ENCODE results near the gene LIPJ.
A peak's percentile ranks its signal among the peaks of the same experiment; 100 is the strongest.

LIPJ gene

GRCh38 chr10:88555190-88555908 lies 31.2 kb upstream of the LIPJ start:
- TF ChIP-seq, protein P1, sequence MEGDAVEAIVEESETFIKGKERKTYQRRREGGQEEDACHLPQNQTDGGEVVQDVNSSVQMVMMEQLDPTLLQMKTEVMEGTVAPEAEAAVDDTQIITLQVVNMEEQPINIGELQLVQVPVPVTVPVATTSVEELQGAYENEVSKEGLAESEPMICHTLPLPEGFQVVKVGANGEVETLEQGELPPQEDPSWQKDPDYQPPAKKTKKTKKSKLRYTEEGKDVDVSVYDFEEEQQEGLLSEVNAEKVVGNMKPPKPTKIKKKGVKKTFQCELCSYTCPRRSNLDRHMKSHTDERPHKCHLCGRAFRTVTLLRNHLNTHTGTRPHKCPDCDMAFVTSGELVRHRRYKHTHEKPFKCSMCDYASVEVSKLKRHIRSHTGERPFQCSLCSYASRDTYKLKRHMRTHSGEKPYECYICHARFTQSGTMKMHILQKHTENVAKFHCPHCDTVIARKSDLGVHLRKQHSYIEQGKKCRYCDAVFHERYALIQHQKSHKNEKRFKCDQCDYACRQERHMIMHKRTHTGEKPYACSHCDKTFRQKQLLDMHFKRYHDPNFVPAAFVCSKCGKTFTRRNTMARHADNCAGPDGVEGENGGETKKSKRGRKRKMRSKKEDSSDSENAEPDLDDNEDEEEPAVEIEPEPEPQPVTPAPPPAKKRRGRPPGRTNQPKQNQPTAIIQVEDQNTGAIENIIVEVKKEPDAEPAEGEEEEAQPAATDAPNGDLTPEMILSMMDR (IDR thresholded peaks at IDR 0.05; ENCODE audit: unreplicated experiment in 3 of 3), result no peak
- no peak overlapping the region for H3K27ac Mint-ChIP-seq
- H3K36me3 Mint-ChIP-seq (ENCODE audit: low read depth), result no peaks in the 10 kb centered on the region
- H3K27me3 Mint-ChIP-seq (ENCODE audit: low read depth), result no peaks in the 10 kb centered on the region
- H3K9me3 Mint-ChIP-seq, result no peaks in the 10 kb centered on the region
- no peak overlapping the region for H3K4me3 Mint-ChIP-seq
- H3K4me1 Mint-ChIP-seq, result peaks cover 11% of the 10 kb centered on the region

- H3K4me3 Mint-ChIP-seq, result no peak overlapping the region
- no peaks in the 10 kb centered on the region for H3K9me3 Mint-ChIP-seq
- H3K27ac Mint-ChIP-seq, result no peak overlapping the region
- TF ChIP-seq, protein P1 (IDR thresholded peaks at IDR 0.05; ENCODE audit: unreplicated experiment in 3 of 3), result no peak
- no peaks in the 10 kb centered on the region for H3K27me3 Mint-ChIP-seq (ENCODE audit: low read depth)
- H3K4me1 Mint-ChIP-seq, result no peaks in the 10 kb centered on the region
- H3K36me3 Mint-ChIP-seq (ENCODE audit: low read depth), result no peaks in the 10 kb centered on the region
Observed at GRCh38 chr10:88557256-88557655, 29.3 kb upstream of the LIPJ start.

DNA sequence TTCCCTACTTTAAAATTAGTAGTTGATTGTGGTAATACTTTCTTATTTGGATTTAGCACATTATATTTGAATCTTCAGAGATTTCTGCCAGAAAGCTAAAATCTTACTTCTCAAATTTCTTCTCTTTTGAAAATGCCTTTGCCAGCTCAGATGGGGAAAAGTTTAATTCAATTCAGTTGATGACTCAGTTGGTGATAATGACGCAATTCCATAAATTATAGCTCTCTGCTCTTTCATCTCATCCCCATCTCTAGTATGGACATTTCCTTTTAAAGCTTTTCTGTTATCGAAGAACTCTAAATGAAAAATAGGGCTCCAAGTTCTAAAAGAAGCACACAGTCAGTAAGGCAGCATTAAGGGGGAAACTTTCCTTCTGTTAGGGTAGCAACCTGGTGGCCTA lies 28.9 kb upstream of the LIPJ start:
- Mint-ChIP-seq H3K4me1 (no peaks in the 10 kb centered on the region), H3K27ac (no peak overlapping the region), H3K36me3 (ENCODE audit: low read depth) (no peaks in the 10 kb centered on the region), H3K27me3 (ENCODE audit: low read depth) (no peaks in the 10 kb centered on the region), H3K4me3 (no peak overlapping the region), H3K9me3 (no peaks in the 10 kb centered on the region)
- TF ChIP-seq, protein P1 (IDR thresholded peaks at IDR 0.05; ENCODE audit: unreplicated experiment in 3 of 3), result no peak

DNA sequence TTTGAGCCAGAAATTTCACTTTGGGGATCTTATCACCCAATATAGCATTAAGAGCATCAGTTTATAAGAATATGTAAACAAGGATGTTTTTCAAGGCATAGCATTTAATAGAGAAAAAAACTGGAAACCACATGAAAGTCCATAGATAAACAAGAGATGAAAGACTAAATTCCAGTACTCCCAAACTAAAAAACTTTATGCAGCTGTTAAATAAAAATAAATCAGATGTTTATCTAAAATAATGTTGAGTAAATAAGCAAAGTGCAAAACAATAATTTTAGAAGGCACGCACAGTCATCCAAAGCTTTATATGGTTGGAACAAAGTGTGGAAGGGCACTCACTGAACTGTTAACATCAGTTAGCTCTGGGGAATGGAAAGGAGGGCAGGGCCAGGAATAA lies 24.4 kb upstream of the LIPJ start:
- no peaks in the 10 kb centered on the region for H3K9me3 Mint-ChIP-seq
- TF ChIP-seq, protein P1 (IDR thresholded peaks at IDR 0.05; ENCODE audit: unreplicated experiment in 3 of 3), result no peak
- no peak overlapping the region for H3K27ac Mint-ChIP-seq
- no peaks in the 10 kb centered on the region for H3K27me3 Mint-ChIP-seq (ENCODE audit: low read depth)
- peaks cover 4% of the 10 kb centered on the region for H3K4me1 Mint-ChIP-seq
- H3K36me3 Mint-ChIP-seq (ENCODE audit: low read depth), result no peaks in the 10 kb centered on the region
- H3K4me3 Mint-ChIP-seq, result no peak overlapping the region

GRCh38 chr10:88565072-88565471 lies 21.5 kb upstream of the LIPJ start:
- TF ChIP-seq, protein P1 (IDR thresholded peaks at IDR 0.05; ENCODE audit: unreplicated experiment in 3 of 3), result peak; percentile 49 to 65 (median 60)
- H3K27ac Mint-ChIP-seq, result peak overlapping the region in 1 of 3 experiments; percentile 67
- H3K4me3 Mint-ChIP-seq, result no peak overlapping the region
- H3K9me3 Mint-ChIP-seq, result no peaks in the 10 kb centered on the region
- H3K27me3 Mint-ChIP-seq (ENCODE audit: low read depth), result no peaks in the 10 kb centered on the region
- H3K4me1 Mint-ChIP-seq, result peaks cover 4% of the 10 kb centered on the region
- no peaks in the 10 kb centered on the region for H3K36me3 Mint-ChIP-seq (ENCODE audit: low read depth)

DNA sequence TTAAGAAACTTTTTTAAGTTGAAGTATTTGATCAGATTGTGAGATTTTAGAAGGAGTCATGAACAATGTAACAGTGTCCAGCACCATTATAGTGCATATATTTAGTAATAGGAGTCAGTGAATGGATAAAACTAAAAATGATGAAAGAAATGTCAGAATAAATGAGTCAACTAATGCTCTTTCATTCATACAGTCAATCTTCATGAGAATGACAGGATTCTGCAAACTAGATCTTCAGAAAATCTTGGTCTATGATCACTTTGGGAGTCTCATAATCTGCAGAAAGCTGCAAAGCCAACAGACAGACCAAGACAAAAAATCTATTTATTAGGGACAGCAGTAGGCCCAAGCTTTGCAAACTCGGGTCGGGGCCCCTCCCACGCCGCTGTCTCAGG lies 4.2 kb upstream of the LIPJ start:
- Mint-ChIP-seq H3K9me3 (peaks cover 18% of the 10 kb centered on the region), H3K4me3 (peak overlapping the region; percentile 88 to 93 (median 89)), H3K4me1 (peaks cover 4% of the 10 kb centered on the region), H3K27me3 (ENCODE audit: low read depth) (peaks cover 4% of the 10 kb centered on the region), H3K36me3 (ENCODE audit: low read depth) (peaks cover 4% of the 10 kb centered on the region), H3K27ac (peak overlapping the region; percentile 59 to 84 (median 62))
- TF ChIP-seq, protein P1 (IDR thresholded peaks at IDR 0.05; ENCODE audit: unreplicated experiment in 3 of 3), result no peak

All from nephron (organoid).